SHP77 treated with DMSO at 0.1 percent for 48 hours (cell line): ENCODE results near the gene MIS18A.
A peak's percentile ranks its signal among the peaks of the same experiment; 100 is the strongest.
"Not testable (repeated sequence)": the region's sequence is repeated elsewhere in the genome, so short reads cannot be mapped to it uniquely, and the experiment has no call there.

ENCODE experiments used
- DNase-seq: peaks from one replicate; lab custom pipeline; 2025; lab: John Stamatoyannopoulos, UW

MIS18A gene

GRCh38 chr21:32278518-32279376 lies at the start of gene MIS18A:
TSS of gene MIS18A (minus strand) at chr21:32279049. CDS start at chr21:32279014, 35 bp downstream.
- peak; percentile 75 for DNase-seq

GRCh38 chr21:32328595-32328994 lies 49.7 kb upstream of the MIS18A start:
- no peak for DNase-seq

- DNase-seq = no peak
Observed at GRCh38 chr21:32325706-32326105, 46.9 kb upstream of the MIS18A start.

- no peak for DNase-seq
Observed at GRCh38 chr21:32322676-32323075, 43.8 kb upstream of the MIS18A start.

GRCh38 chr21:32322103-32322502 lies 43.3 kb upstream of the MIS18A start:
- no peak for DNase-seq

- DNase-seq = no peak
Observed at GRCh38 chr21:32321480-32321879, 42.6 kb upstream of the MIS18A start.

GRCh38 chr21:32320726-32321125 lies 41.9 kb upstream of the MIS18A start:
- no peak for DNase-seq

GRCh38 chr21:32320059-32320458 lies 41.2 kb upstream of the MIS18A start:
- DNase-seq = no peak

- DNase-seq = no peak
Observed at GRCh38 chr21:32319012-32319411, 40.2 kb upstream of the MIS18A start.

GRCh38 chr21:32317726-32318125 lies 38.9 kb upstream of the MIS18A start:
- no peak for DNase-seq

- no peak for DNase-seq
Observed at GRCh38 chr21:32316361-32317215, 37.7 kb upstream of the MIS18A start.

- no peak for DNase-seq
Observed at GRCh38 chr21:32315511-32316281, 36.8 kb upstream of the MIS18A start.

- no peak for DNase-seq
Observed at GRCh38 chr21:32314806-32315205, 36.0 kb upstream of the MIS18A start.

GRCh38 chr21:32312976-32313375 lies 34.1 kb upstream of the MIS18A start:
- DNase-seq = no peak

GRCh38 chr21:32312326-32312725 lies 33.5 kb upstream of the MIS18A start:
- DNase-seq = no peak

- no peak for DNase-seq
Observed at GRCh38 chr21:32311621-32312020, 32.8 kb upstream of the MIS18A start.

- not testable (repeated sequence) for DNase-seq
Observed at GRCh38 chr21:32310976-32311375, 32.1 kb upstream of the MIS18A start.

- no peak for DNase-seq
Observed at GRCh38 chr21:32309906-32310460, 31.1 kb upstream of the MIS18A start.

- no peak for DNase-seq
Observed at GRCh38 chr21:32308696-32309095, 29.8 kb upstream of the MIS18A start.

GRCh38 chr21:32307706-32308105 lies 28.9 kb upstream of the MIS18A start:
- DNase-seq = no peak

GRCh38 chr21:32306021-32306780 lies 27.4 kb upstream of the MIS18A start:
- no peak for DNase-seq
